Measurements from ENCODE around the gene CCDC185. TPM values are rescaled to one million over a fixed set of nuclear protein-coding genes. Genes with fewer than 3 reads are reported as not detected.

Gene CCDC185
- total and polyA plus RNA-seq, 4 donors: not detected

DNA sequence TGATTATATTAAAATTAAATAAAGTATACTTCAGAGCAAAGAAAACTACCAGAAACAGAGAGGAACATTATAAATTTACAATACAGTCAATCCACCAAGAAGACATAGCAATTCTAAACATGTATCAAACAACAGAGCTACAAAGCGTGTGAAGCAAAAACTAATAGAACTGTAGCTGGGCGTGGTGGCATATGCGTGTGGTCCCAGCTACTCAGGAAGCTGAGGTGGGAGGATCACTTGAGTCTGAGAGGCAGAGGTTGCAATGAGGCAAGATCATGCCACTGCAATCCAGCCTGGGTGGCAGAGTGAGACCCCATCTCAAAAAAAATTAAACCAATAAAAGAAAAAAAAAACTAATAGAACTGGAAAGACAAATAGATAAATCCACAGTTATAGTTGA is 12.3 kb downstream of the CCDC185 start:
- no peak for TF ChIP-seq TAF1 (conservative IDR thresholded peaks at IDR 0.05)
- TF ChIP-seq, protein P1, sequence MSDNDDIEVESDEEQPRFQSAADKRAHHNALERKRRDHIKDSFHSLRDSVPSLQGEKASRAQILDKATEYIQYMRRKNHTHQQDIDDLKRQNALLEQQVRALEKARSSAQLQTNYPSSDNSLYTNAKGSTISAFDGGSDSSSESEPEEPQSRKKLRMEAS (IDR thresholded peaks at IDR 0.05): no peak
- TF ChIP-seq FOXA2 (IDR thresholded peaks at IDR 0.05): no peak
- TF ChIP-seq YY1 (IDR thresholded peaks at IDR 0.05): no peak
- no peak for TF ChIP-seq HNF4A (conservative IDR thresholded peaks at IDR 0.05)
- no peak for TF ChIP-seq NR2F2 (IDR thresholded peaks at IDR 0.05)
- TF ChIP-seq, protein P2, sequence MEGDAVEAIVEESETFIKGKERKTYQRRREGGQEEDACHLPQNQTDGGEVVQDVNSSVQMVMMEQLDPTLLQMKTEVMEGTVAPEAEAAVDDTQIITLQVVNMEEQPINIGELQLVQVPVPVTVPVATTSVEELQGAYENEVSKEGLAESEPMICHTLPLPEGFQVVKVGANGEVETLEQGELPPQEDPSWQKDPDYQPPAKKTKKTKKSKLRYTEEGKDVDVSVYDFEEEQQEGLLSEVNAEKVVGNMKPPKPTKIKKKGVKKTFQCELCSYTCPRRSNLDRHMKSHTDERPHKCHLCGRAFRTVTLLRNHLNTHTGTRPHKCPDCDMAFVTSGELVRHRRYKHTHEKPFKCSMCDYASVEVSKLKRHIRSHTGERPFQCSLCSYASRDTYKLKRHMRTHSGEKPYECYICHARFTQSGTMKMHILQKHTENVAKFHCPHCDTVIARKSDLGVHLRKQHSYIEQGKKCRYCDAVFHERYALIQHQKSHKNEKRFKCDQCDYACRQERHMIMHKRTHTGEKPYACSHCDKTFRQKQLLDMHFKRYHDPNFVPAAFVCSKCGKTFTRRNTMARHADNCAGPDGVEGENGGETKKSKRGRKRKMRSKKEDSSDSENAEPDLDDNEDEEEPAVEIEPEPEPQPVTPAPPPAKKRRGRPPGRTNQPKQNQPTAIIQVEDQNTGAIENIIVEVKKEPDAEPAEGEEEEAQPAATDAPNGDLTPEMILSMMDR (IDR thresholded peaks at IDR 0.05; ENCODE audit: low read depth, low read length, missing input control): no peak
- TF ChIP-seq RAD21 (IDR thresholded peaks at IDR 0.05): no peak
- TF ChIP-seq JUND (IDR thresholded peaks at IDR 0.05): no peak
- TF ChIP-seq SP1 (IDR thresholded peaks at IDR 0.05): no peak
- TF ChIP-seq HNF4G (IDR thresholded peaks at IDR 0.05): no peak
- TF ChIP-seq FOXA1 (IDR thresholded peaks at IDR 0.05): no peak
- no peak for TF ChIP-seq EGR1 (IDR thresholded peaks at IDR 0.05; ENCODE audit: low read depth in 2 of 2)
- no peaks in the 10 kb centered on the region for H3K27me3 ChIP-seq (ENCODE audit: control insufficient read depth in 4 of 4, insufficient read depth in 4 of 4, low read length in 3 of 4)
- no peaks in the 10 kb centered on the region for H3K36me3 ChIP-seq (ENCODE audit: control insufficient read depth in 4 of 4, insufficient read depth in 3 of 4, low read depth in 1 of 4, low read length in 3 of 4)
- DNase-seq (ENCODE audit: low spot score): no peak
- H3K9me3 ChIP-seq (ENCODE audit: control insufficient read depth in 4 of 4, low read length in 3 of 4): no peaks in the 10 kb centered on the region
- WGBS: 92% methylated on average over 3 of the region's 3 CpGs
- no peak overlapping the region for H3K9ac ChIP-seq (ENCODE audit: low read depth in 1 of 2, low read length in 2 of 2)
- no peak overlapping the region for H3K27ac ChIP-seq (ENCODE audit: low read depth in 1 of 2, low read length in 2 of 2)
- H3K4me1 ChIP-seq (ENCODE audit: control insufficient read depth in 4 of 4, insufficient read depth in 4 of 4, low read length in 3 of 4): no peaks in the 10 kb centered on the region
- H3K4me3 ChIP-seq (ENCODE audit: low read depth in 1 of 3, low read length in 3 of 3): no peak overlapping the region

DNA sequence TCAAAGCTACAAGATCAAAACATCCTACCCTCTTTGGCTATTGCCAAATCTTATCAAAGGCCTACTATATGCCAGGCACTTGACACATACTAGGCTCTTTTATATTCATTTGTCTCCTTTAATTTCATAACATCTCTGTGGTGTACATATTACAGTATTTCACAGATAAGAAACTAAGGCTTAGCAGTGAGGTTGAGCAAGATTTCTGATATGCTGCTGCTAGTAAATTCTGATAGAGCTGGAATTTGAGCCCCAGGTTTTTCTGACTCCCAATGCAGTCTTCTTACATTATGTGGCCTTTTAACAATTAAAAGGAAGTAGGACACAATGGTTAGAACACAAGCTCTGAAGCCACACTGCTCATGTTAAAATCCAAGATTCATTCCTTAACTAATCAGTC is 16.8 kb downstream of the CCDC185 start:
- TF ChIP-seq, protein P3, sequence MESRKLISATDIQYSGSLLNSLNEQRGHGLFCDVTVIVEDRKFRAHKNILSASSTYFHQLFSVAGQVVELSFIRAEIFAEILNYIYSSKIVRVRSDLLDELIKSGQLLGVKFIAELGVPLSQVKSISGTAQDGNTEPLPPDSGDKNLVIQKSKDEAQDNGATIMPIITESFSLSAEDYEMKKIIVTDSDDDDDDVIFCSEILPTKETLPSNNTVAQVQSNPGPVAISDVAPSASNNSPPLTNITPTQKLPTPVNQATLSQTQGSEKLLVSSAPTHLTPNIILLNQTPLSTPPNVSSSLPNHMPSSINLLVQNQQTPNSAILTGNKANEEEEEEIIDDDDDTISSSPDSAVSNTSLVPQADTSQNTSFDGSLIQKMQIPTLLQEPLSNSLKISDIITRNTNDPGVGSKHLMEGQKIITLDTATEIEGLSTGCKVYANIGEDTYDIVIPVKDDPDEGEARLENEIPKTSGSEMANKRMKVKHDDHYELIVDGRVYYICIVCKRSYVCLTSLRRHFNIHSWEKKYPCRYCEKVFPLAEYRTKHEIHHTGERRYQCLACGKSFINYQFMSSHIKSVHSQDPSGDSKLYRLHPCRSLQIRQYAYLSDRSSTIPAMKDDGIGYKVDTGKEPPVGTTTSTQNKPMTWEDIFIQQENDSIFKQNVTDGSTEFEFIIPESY (IDR thresholded peaks at IDR 0.05): no peak
- TF ChIP-seq, protein P1 (IDR thresholded peaks at IDR 0.05): no peak
- TF ChIP-seq GABPA (IDR thresholded peaks at IDR 0.05 in 1 of 2, conservative IDR thresholded peaks at IDR 0.05 in 1 of 2): no peak
- TF ChIP-seq SP1 (IDR thresholded peaks at IDR 0.05): no peak
- no peak for TF ChIP-seq NR2F2 (IDR thresholded peaks at IDR 0.05)
- TF ChIP-seq JUND (IDR thresholded peaks at IDR 0.05): no peak
- no peak for TF ChIP-seq FOXA2 (IDR thresholded peaks at IDR 0.05)
- TF ChIP-seq YY1 (IDR thresholded peaks at IDR 0.05): no peak
- TF ChIP-seq RXRA (IDR thresholded peaks at IDR 0.05): no peak
- TF ChIP-seq, protein P4, sequence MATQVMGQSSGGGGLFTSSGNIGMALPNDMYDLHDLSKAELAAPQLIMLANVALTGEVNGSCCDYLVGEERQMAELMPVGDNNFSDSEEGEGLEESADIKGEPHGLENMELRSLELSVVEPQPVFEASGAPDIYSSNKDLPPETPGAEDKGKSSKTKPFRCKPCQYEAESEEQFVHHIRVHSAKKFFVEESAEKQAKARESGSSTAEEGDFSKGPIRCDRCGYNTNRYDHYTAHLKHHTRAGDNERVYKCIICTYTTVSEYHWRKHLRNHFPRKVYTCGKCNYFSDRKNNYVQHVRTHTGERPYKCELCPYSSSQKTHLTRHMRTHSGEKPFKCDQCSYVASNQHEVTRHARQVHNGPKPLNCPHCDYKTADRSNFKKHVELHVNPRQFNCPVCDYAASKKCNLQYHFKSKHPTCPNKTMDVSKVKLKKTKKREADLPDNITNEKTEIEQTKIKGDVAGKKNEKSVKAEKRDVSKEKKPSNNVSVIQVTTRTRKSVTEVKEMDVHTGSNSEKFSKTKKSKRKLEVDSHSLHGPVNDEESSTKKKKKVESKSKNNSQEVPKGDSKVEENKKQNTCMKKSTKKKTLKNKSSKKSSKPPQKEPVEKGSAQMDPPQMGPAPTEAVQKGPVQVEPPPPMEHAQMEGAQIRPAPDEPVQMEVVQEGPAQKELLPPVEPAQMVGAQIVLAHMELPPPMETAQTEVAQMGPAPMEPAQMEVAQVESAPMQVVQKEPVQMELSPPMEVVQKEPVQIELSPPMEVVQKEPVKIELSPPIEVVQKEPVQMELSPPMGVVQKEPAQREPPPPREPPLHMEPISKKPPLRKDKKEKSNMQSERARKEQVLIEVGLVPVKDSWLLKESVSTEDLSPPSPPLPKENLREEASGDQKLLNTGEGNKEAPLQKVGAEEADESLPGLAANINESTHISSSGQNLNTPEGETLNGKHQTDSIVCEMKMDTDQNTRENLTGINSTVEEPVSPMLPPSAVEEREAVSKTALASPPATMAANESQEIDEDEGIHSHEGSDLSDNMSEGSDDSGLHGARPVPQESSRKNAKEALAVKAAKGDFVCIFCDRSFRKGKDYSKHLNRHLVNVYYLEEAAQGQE (IDR thresholded peaks at IDR 0.05): no peak
- TF ChIP-seq, protein P2 (IDR thresholded peaks at IDR 0.05; ENCODE audit: low read depth, low read length, missing input control): no peak
- no peak for TF ChIP-seq HNF4A (conservative IDR thresholded peaks at IDR 0.05)
- TF ChIP-seq EGR1 (IDR thresholded peaks at IDR 0.05; ENCODE audit: low read depth in 2 of 2): no peak
- no peak for TF ChIP-seq HNF4G (IDR thresholded peaks at IDR 0.05)
- TF ChIP-seq FOXA1 (IDR thresholded peaks at IDR 0.05): no peak
- TF ChIP-seq, protein P5, sequence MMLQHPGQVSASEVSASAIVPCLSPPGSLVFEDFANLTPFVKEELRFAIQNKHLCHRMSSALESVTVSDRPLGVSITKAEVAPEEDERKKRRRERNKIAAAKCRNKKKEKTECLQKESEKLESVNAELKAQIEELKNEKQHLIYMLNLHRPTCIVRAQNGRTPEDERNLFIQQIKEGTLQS (IDR thresholded peaks at IDR 0.05): no peak
- no peak for TF ChIP-seq TAF1 (conservative IDR thresholded peaks at IDR 0.05)
- no peak for TF ChIP-seq RAD21 (IDR thresholded peaks at IDR 0.05)
- no peaks in the 10 kb centered on the region for H3K36me3 ChIP-seq (ENCODE audit: control insufficient read depth in 4 of 4, insufficient read depth in 3 of 4, low read depth in 1 of 4, low read length in 3 of 4)
- DNase-seq (ENCODE audit: low spot score): no peak
- H3K9ac ChIP-seq (ENCODE audit: low read depth in 1 of 2, low read length in 2 of 2): no peak overlapping the region
- no peaks in the 10 kb centered on the region for H3K27me3 ChIP-seq (ENCODE audit: control insufficient read depth in 4 of 4, insufficient read depth in 4 of 4, low read length in 3 of 4)
- no peak overlapping the region for H3K27ac ChIP-seq (ENCODE audit: low read depth in 1 of 2, low read length in 2 of 2)
- H3K4me1 ChIP-seq (ENCODE audit: control insufficient read depth in 4 of 4, insufficient read depth in 4 of 4, low read length in 3 of 4): no peaks in the 10 kb centered on the region
- no peaks in the 10 kb centered on the region for H3K9me3 ChIP-seq (ENCODE audit: control insufficient read depth in 4 of 4, low read length in 3 of 4)
- H3K4me3 ChIP-seq (ENCODE audit: low read depth in 1 of 3, low read length in 3 of 3): no peak overlapping the region

Measured in liver (tissue), 9 donors.